GM03348 (cell line): ENCODE measurements around the gene MED13L.
A peak's percentile ranks its signal among the peaks of the same experiment; 100 is the strongest.

Source experiments
- DNase-seq: peaks from one replicate; pipeline ENCODE4 v3.0.0; 2012; ENCODE audit warnings: low spot score

MED13L gene

GRCh38 chr12:116210762-116211161, 66.7 kb downstream of the MED13L start:
- no peak for DNase-seq

GRCh38 chr12:116210131-116210530, 67.4 kb downstream of the MED13L start:
- DNase-seq: no peak

GRCh38 chr12:116209503-116209902, 68.0 kb downstream of the MED13L start:
- DNase-seq: no peak

- no peak for DNase-seq
Measured at GRCh38 chr12:116207274-116207673, 70.2 kb downstream of the MED13L start.

- DNase-seq: no peak
Measured at GRCh38 chr12:116206828-116207227, 70.7 kb downstream of the MED13L start.

GRCh38 chr12:116204785-116205184, 72.7 kb downstream of the MED13L start:
- no peak for DNase-seq

GRCh38 chr12:116204169-116204568, 73.3 kb downstream of the MED13L start:
- no peak for DNase-seq

- DNase-seq: no peak
Measured at GRCh38 chr12:116202940-116203339, 74.6 kb downstream of the MED13L start.

- no peak for DNase-seq
Measured at GRCh38 chr12:116202433-116202832, 75.1 kb downstream of the MED13L start.

- DNase-seq: peak; percentile 60
Measured at GRCh38 chr12:116201908-116202307, 75.6 kb downstream of the MED13L start.

- DNase-seq: no peak
Measured at GRCh38 chr12:116201359-116201758, 76.1 kb downstream of the MED13L start.

GRCh38 chr12:116200812-116201211, 76.7 kb downstream of the MED13L start:
- DNase-seq: no peak

- DNase-seq: no peak
Measured at GRCh38 chr12:116199160-116199706, 78.3 kb downstream of the MED13L start.

- DNase-seq: no peak
Measured at GRCh38 chr12:116196752-116197718, 80.5 kb downstream of the MED13L start.

- DNase-seq: no peak
Measured at GRCh38 chr12:116196226-116196625, 81.3 kb downstream of the MED13L start.

- no peak for DNase-seq
Measured at GRCh38 chr12:116194935-116195431, 82.5 kb downstream of the MED13L start.

GRCh38 chr12:116189692-116190091, 87.8 kb downstream of the MED13L start:
- DNase-seq: no peak

- DNase-seq: no peak
Measured at GRCh38 chr12:116188581-116188980, 88.9 kb downstream of the MED13L start.

GRCh38 chr12:116187151-116187511, 90.4 kb downstream of the MED13L start:
- DNase-seq: no peak

GRCh38 chr12:116186482-116187150, 90.9 kb downstream of the MED13L start:
- no peak for DNase-seq

GRCh38 chr12:116184763-116185162, 92.7 kb downstream of the MED13L start:
- no peak for DNase-seq

GRCh38 chr12:116183741-116184141, 93.8 kb downstream of the MED13L start:
- DNase-seq: no peak
